ENCODE data around the gene CCDC171. TPM values are rescaled to one million over a fixed set of nuclear protein-coding genes. Genes with fewer than 3 reads are reported as not detected.
A peak's percentile ranks its signal among the peaks of the same experiment; 100 is the strongest.

The CCDC171 gene
- total RNA-seq, 1 experiment from 2014 or later: 2.4 TPM

- WGBS (ENCODE audit: extremely low coverage, insufficient read length, low lambda C conversion rate): no CpG with 5 or more reads among the region's 13 CpGs
- no peak overlapping the region for H2BK12ac ChIP-seq (ENCODE audit: insufficient read length, low read depth, low read length)
- H3K27me3 ChIP-seq (ENCODE audit: insufficient read depth, low read length): no peaks in the 10 kb centered on the region
- peak overlapping the region; percentile 99 for H3K4me2 ChIP-seq (ENCODE audit: insufficient read depth, insufficient read length, low read length)
- H4K5ac ChIP-seq (ENCODE audit: insufficient read length, low read depth, low read length): no peak overlapping the region
- H3K4me1 ChIP-seq (ENCODE audit: insufficient read depth, low read length): peaks cover 3% of the 10 kb centered on the region; the same call in 1 of the 2 replicates
- DNase-seq: no peak
- peak overlapping the region in 2 of 3 experiments; percentile 99; a peak in 4 of 7 replicates for H3K27ac Mint-ChIP-seq
- no peak overlapping the region for H2AK5ac ChIP-seq (ENCODE audit: insufficient read length, low read length)
- no peaks in the 10 kb centered on the region; a peak in 2 of 5 replicates for H3K9me3 Mint-ChIP-seq
- H4K8ac ChIP-seq (replicated peaks; ENCODE audit: insufficient read length, low read depth, low read length): no peak overlapping the region
- H3K79me2 ChIP-seq (ENCODE audit: insufficient read depth, low read length): no peaks in the 10 kb centered on the region
- no peaks in the 10 kb centered on the region for H4K20me1 ChIP-seq (ENCODE audit: control insufficient read depth, insufficient read depth, insufficient read length)
- TF ChIP-seq CTCF (conservative IDR thresholded peaks at IDR 0.05): no peak
- no peak overlapping the region for H2AFZ ChIP-seq (ENCODE audit: low read length)
- H3T11ph ChIP-seq (ENCODE audit: low read length): no peak overlapping the region
- H4K91ac ChIP-seq (ENCODE audit: insufficient read length, low read depth, low read length): no peak overlapping the region
- H3K9ac ChIP-seq (ENCODE audit: extremely low read depth, insufficient read length, low read length): no peak overlapping the region
- H3K27ac ChIP-seq (ENCODE audit: insufficient read length, low read depth, low read length): no peak overlapping the region
- H3K36me3 Mint-ChIP-seq (ENCODE audit: insufficient read depth in 1 of 3, low read depth in 3 of 3): peaks cover 0 to 1% (median 0%) of the 10 kb centered on the region in 3 experiments; a peak in 2 of 7 replicates
- H3K27me3 Mint-ChIP-seq (ENCODE audit: low read depth): peaks cover 8% of the 10 kb centered on the region
- no peak overlapping the region for H3K4ac ChIP-seq (ENCODE audit: low read depth, low read length)
- H3K18ac ChIP-seq (ENCODE audit: insufficient read length, low read depth, low read length): no peak overlapping the region
- H3K14ac ChIP-seq (ENCODE audit: insufficient read depth, low read length): no peak overlapping the region
- no peak overlapping the region for H2BK5ac ChIP-seq (ENCODE audit: insufficient read length, low read length)
- H3K79me1 ChIP-seq (ENCODE audit: insufficient read depth, low read depth, low read length, poor library complexity, severe bottlenecking): no peaks in the 10 kb centered on the region
- H3K23me2 ChIP-seq (ENCODE audit: insufficient read length, low read depth, low read length, poor library complexity, severe bottlenecking): peaks cover 8% of the 10 kb centered on the region
- no peak overlapping the region for H2BK120ac ChIP-seq (ENCODE audit: low read depth, low read length, poor library complexity, severe bottlenecking)
- no peak overlapping the region for H3K23ac ChIP-seq (ENCODE audit: insufficient read length, low read depth, low read length)
- peaks cover 7 to 8% of the 10 kb centered on the region in 2 experiments for H3K4me1 Mint-ChIP-seq
- H3K9me3 ChIP-seq (ENCODE audit: control insufficient read depth, low read depth, low read length): no peaks in the 10 kb centered on the region
- no peak overlapping the region for H2BK20ac ChIP-seq (ENCODE audit: low read depth, low read length, poor library complexity, severe bottlenecking)
- no peak overlapping the region for H2BK15ac ChIP-seq (ENCODE audit: low read depth, low read length)
- no peak overlapping the region for H3K56ac ChIP-seq (ENCODE audit: insufficient read length, low read depth, low read length)
- H3K4me3 Mint-ChIP-seq: peak overlapping the region; percentile 86 to 88
Measured at GRCh38 chr9:15553528-15553898, 670 bp downstream of the CCDC171 start.

Measured in H9 (cell line).